Heart right ventricle (tissue), 16 donors: ENCODE data around the gene TTC38. TPM values are rescaled to one million over a fixed set of nuclear protein-coding genes. Genes with fewer than 3 reads are reported as not detected.
A peak's percentile ranks its signal among the peaks of the same experiment; 100 is the strongest.

Experiments
- ATAC-seq, 8 donors: fragments of 200-7000 bp; cut with Tn5 transposase; one replicate each; pipeline ENCODE4 v1.9.1; 2020; ENCODE audit warnings: mild to moderate bottlenecking in 8 of 8, moderate library complexity in 8 of 8, moderate number of reproducible peaks in 1 of 8
- DNase-seq, 2 donors: peaks; one replicate each; pipeline ENCODE4 v3.0.0-alpha.2; 2020
- H3K27ac ChIP-seq, 10 donors: fragments of 200-600 bp; sonication (generic) in 2 of 10; one replicate each; pipeline versions ENCODE4 v1.5.0 to v1.8.0; 2020 to 2022; ENCODE audit warnings: mild to moderate bottlenecking in 3 of 10
- H3K27me3 ChIP-seq, 7 donors: fragments of 200-600 bp; one replicate each; pipeline ENCODE4 v1.8.0; 2021 to 2022; ENCODE audit warnings: mild to moderate bottlenecking in 2 of 7
- H3K36me3 ChIP-seq, 9 donors: fragments of 200-600 bp; sonication (generic) in 1 of 9; one replicate each; pipeline versions ENCODE4 v1.5.0 to v1.8.0; 2020 to 2022; ENCODE audit warnings: mild to moderate bottlenecking in 2 of 9
- H3K4me1 ChIP-seq, 9 donors: fragments of 200-600 bp; sonication (generic) in 1 of 9; one replicate each; pipeline versions ENCODE4 v1.5.0 to v1.8.0; 2020 to 2022; ENCODE audit warnings: mild to moderate bottlenecking in 4 of 9
- H3K4me3 ChIP-seq, 10 donors: fragments of 200-600 bp; sonication (generic) in 2 of 10; one replicate each; pipeline versions ENCODE4 v1.5.0 to v1.8.0; 2020 to 2022; ENCODE audit warnings: mild to moderate bottlenecking in 7 of 10, moderate library complexity in 2 of 10
- H3K9me3 ChIP-seq, 11 donors: fragments of 200-600 bp in 10 of 11; sonication (generic) in 2 of 11; one replicate each; pipeline versions ENCODE4 v1.5.0 to v1.8.0; 2013 to 2022; ENCODE audit warnings: mild to moderate bottlenecking in 2 of 11, control low read depth in 1 of 11, moderate library complexity in 1 of 11
- CTCF ChIP-seq, 9 donors: fragments of 200-600 bp; sonication (generic) in 2 of 9; IDR thresholded peaks; one replicate each; pipeline versions ENCODE4 v1.5.0 to v1.8.0; 2021 to 2022; ENCODE audit warnings: antibody characterized with exemption in 9 of 9, mild to moderate bottlenecking in 5 of 9, moderate library complexity in 1 of 9
- WGBS, 2 donors: extraction: QIAGEN DNeasy Blood & Tissue Kit; methylation state at CpG; one replicate each; pipeline ENCODE4 v1.1.7; 2013; ENCODE audit warnings: inconsistent platforms in 1 of 2; 5-methylcytosine and 5-hydroxymethylcytosine counted together
- intact Hi-C, 10 donors: fragments of 100-400 bp; cut with DNase I; formaldehyde crosslinking; loops; one replicate each; pipeline versions ENCODE4 v1.11.1 to v1.14.2; 2022
- polyA plus RNA-seq, 2 donors: library from polyadenylated mRNA; stranded (reverse); fragments of 200-250 nt; gene quantifications; one replicate each; pipeline ENCODE4 v1.2.3, GENCODE V29; 2013
- total RNA-seq, 10 donors: library from RNA; stranded (reverse); fragmentation: NEBNext Ultra II Directional in 3 of 10; extraction: Animal tissue kit (Norgen Biotek cat#: 25700) in 3 of 10; gene quantifications; one replicate each; pipeline versions ENCODE4 v1.2.1 to v1.2.4, GENCODE V29; 2021 to 2023
- donor health status: Arrhythmogenic right ventricular cardiomyopathy.
- donor health status: ischemic (EF 13 %, LVEDD 7.1; RV severe dilation, severe dysfunction).
- donor health status: healthy with polysubstance abuse.
- donor health status: DM: no; HTN: yes; CAD: no.
- donor health status: DM: no; HTN: no; CAD: no.
- donor health status: ischemic (EF 25% LVEDD 6.9; RV normal size, moderate dysfunction).
- donor health status: ischemic (EF 25% LVEDD 5.7; RV mildly dilated, moderate dysfunction).
- donor health status: healthy.
- donor health status: DM: yes; HTN: yes; CAD: no.
- donor health status: Ischemic cardiomyopathy.
- donor health status: ischemic (EF 35%, LVEDD 5.7; RV mildly dilated, moderate dysfunction).
- donor health status: nonischemic (EF 11% LVEDD 7.7; RV severe dilation, severe dysfunction).
- donor health status: DM: yes; HTN: yes; CAD: no.
- donor health status: PGD.
- donor health status: ischemic (EF 29% LVEDD 5.4; RV normal size, mild dysfunction).
- donor health status: nonischemic (EF 23%, LVEDD 6.1; RV moderate dilation, normal function).

The TTC38 gene
- total and polyA plus RNA-seq, 12 donors: 20.5 to 29.2 (median 26.1) TPM

- Histone ChIP-seq H3K27me3 (no peaks in the 10 kb centered on the region), H3K4me3 (no peak overlapping the region), H3K27ac (no peak overlapping the region), H3K4me1 (peaks cover 4 to 24% (median 15%) of the 10 kb centered on the region in 9 donors), H3K36me3 (peaks cover 0 to 100% (median 45%) of the 10 kb centered on the region in 9 donors), H3K9me3 (no peaks in the 10 kb centered on the region)
- no peak for TF ChIP-seq CTCF (IDR thresholded peaks at IDR 0.05)
- intact Hi-C loops: no loop called here
- ATAC-seq: no peak
- no peak for DNase-seq
- 73 to 75% methylated on average over 3 of the region's 3 CpGs for whole genome bisulfite sequencing, 2 donors
These were observed 7.8 kb downstream of the TTC38 start for GRCh38 chr22:46275455-46276122.

- Histone ChIP-seq H3K36me3 (peaks cover 0 to 100% (median 48%) of the 10 kb centered on the region in 9 donors), H3K27me3 (no peaks in the 10 kb centered on the region), H3K27ac (no peak overlapping the region), H3K9me3 (no peaks in the 10 kb centered on the region), H3K4me3 (no peak overlapping the region), H3K4me1 (peaks cover 4 to 31% (median 20%) of the 10 kb centered on the region in 9 donors)
- ATAC-seq: no peak
- no peak for DNase-seq
- 88 to 90% methylated on average over 7 of the region's 7 CpGs for WGBS, 2 donors
- intact Hi-C loops: no loop called here
- TF ChIP-seq CTCF (IDR thresholded peaks at IDR 0.05): no peak
These were observed 8.8 kb downstream of the TTC38 start for GRCh38 chr22:46276563-46276962.

- TF ChIP-seq CTCF (IDR thresholded peaks at IDR 0.05): no peak
- no peaks in the 10 kb centered on the region for H3K27me3 ChIP-seq
- DNase-seq: no peak
- intact Hi-C loops: no loop called here
- peak overlapping the region in 2 of 10 donors; percentile 72 to 77 for H3K27ac ChIP-seq
- peaks cover 4 to 28% (median 17%) of the 10 kb centered on the region in 9 donors for H3K4me1 ChIP-seq
- 94 to 96% methylated on average over 22 of the region's 22 CpGs for WGBS, 2 donors
- ATAC-seq: no peak
- H3K4me3 ChIP-seq: no peak overlapping the region
- H3K9me3 ChIP-seq: no peaks in the 10 kb centered on the region
- H3K36me3 ChIP-seq: peaks cover 0 to 100% (median 63%) of the 10 kb centered on the region in 9 donors
These were observed 11.1 kb downstream of the TTC38 start for GRCh38 chr22:46278656-46279645.

GRCh38 chr22:46280063-46280817 is 12.4 kb downstream of the TTC38 start:
- peak overlapping the region; percentile 13 to 88 (median 66) for H3K27ac ChIP-seq
- H3K27me3 ChIP-seq: no peaks in the 10 kb centered on the region
- peaks cover 4 to 28% (median 17%) of the 10 kb centered on the region in 9 donors for H3K4me1 ChIP-seq
- DNase-seq (no peak), ATAC-seq (peak; percentile 21 to 74 (median 60))
- no peak for TF ChIP-seq CTCF (IDR thresholded peaks at IDR 0.05)
- no peaks in the 10 kb centered on the region for H3K9me3 ChIP-seq
- H3K4me3 ChIP-seq: no peak overlapping the region
- peaks cover 0 to 100% (median 70%) of the 10 kb centered on the region in 9 donors for H3K36me3 ChIP-seq
- intact Hi-C loops: no loop called here
- WGBS, 2 donors: 71 to 77% methylated on average over 12 of the region's 12 CpGs
